ENCODE data around the gene LRATD1. TPM values are rescaled to one million over a fixed set of nuclear protein-coding genes. Genes with fewer than 3 reads are reported as not detected.

Gene LRATD1
- total and polyA plus RNA-seq, 2 donors (not counting 3 experiments of a cell fraction or from before 2014, with no cell fraction given) = not detected

- Histone ChIP-seq H2AFZ (ENCODE audit: low read depth, low read length) (no peak overlapping the region), H3K36me3 (ENCODE audit: control insufficient read depth in 2 of 2, extremely low read depth in 1 of 2, insufficient read depth in 2 of 2, low read length in 2 of 2) (no peaks in the 10 kb centered on the region), H3K4me1 (ENCODE audit: control insufficient read depth, extremely low read depth, insufficient read depth, low read length) (no peaks in the 10 kb centered on the region), H4K20me1 (replicated peaks; ENCODE audit: control insufficient read depth, extremely low read depth, insufficient read depth, low read length) (no peaks in the 10 kb centered on the region), H3K27me3 (ENCODE audit: control insufficient read depth in 2 of 2, insufficient read depth in 2 of 2, low read length in 2 of 2) (no peaks in the 10 kb centered on the region), H3K4me3 (replicated peaks in 1 of 3; ENCODE audit: insufficient read depth in 1 of 3, low read depth in 1 of 3, low read length in 3 of 3) (no peak overlapping the region), H3K9ac (replicated peaks; ENCODE audit: extremely low read depth, insufficient read depth, low read length) (no peak overlapping the region), H3K27ac (ENCODE audit: insufficient read depth, low read depth, low read length) (no peak overlapping the region), H3K79me2 (ENCODE audit: control insufficient read depth, insufficient read depth, low read length) (no peaks in the 10 kb centered on the region), H3K9me1 (replicated peaks; ENCODE audit: control insufficient read depth, extremely low read depth, insufficient read depth, low read length) (no peaks in the 10 kb centered on the region), H3K4me2 (ENCODE audit: insufficient read depth, low read length) (no peak overlapping the region), H3K9me3 (replicated peaks; ENCODE audit: control insufficient read depth, insufficient read depth, low read length) (peaks cover 3% of the 10 kb centered on the region)
- CTCF ChIA-PET = no interaction called here
- TF ChIP-seq POLR2A (IDR thresholded peaks at IDR 0.05; ENCODE audit: low read depth, low read length) (no peak), GATA2 (IDR thresholded peaks at IDR 0.05; ENCODE audit: insufficient read depth, insufficient read length, low read depth, low read length) (no peak), MAX (IDR thresholded peaks at IDR 0.05; ENCODE audit: insufficient read depth, insufficient read length) (no peak), MYC (IDR thresholded peaks at IDR 0.05; ENCODE audit: low read depth, low read length) (no peak), EZH2 (IDR thresholded peaks at IDR 0.05; ENCODE audit: borderline replicate concordance, low read depth, low read length, severe bottlenecking) (no peak), FOS (IDR thresholded peaks at IDR 0.05; ENCODE audit: borderline replicate concordance, insufficient read depth, low read length) (no peak), CTCF (IDR thresholded peaks at IDR 0.05; ENCODE audit: extremely low read depth in 1 of 2, insufficient read depth in 1 of 2, low read depth in 1 of 2, low read length in 2 of 2) (no peak), POLR2AphosphoS5 (IDR thresholded peaks at IDR 0.05; ENCODE audit: insufficient read depth, low read depth, low read length) (no peak)
- FAIRE-seq = no peak
- no peak for DNase-seq (ENCODE audit: low read depth, low spot score)
- POLR2A ChIA-PET = no interaction called here
- dilution Hi-C loops (cut with MboI; ENCODE audit: extremely low pct_ligation_motif_present, low sequenced_read_pairs) = no loop called here
- intact Hi-C loops (cut with micrococcal nuclease) = no loop called here
- no TSS peak for BruUV-seq (replicated peaks)
Measured at GRCh38 chr2:14583802-14584201, 48.7 kb upstream of the LRATD1 start.

All from endothelial cell of umbilical vein (primary cell).